ENCODE results near the gene EFNA1.

GRCh38 chr1:155131856-155132255 lies 4.2 kb downstream of the EFNA1 start:
- no peak for TF ChIP-seq RCOR1 (IDR thresholded peaks at IDR 0.05; ENCODE audit: insufficient replicate concordance, low read length)
- no peak for TF ChIP-seq POLR2A (IDR thresholded peaks at IDR 0.05; ENCODE audit: low read depth, low read length)
- TF ChIP-seq MAFK (IDR thresholded peaks at IDR 0.05; ENCODE audit: low read depth, low read length), result no peak
- TF ChIP-seq CTCF (conservative IDR thresholded peaks at IDR 0.05; ENCODE audit: low read depth, low read length), result no peak
- no peak for TF ChIP-seq RAD21 (IDR thresholded peaks at IDR 0.05; ENCODE audit: low read length)
- TF ChIP-seq RFX5 (IDR thresholded peaks at IDR 0.05; ENCODE audit: low read depth, low read length), result no peak
- no peak for TF ChIP-seq USF2 (IDR thresholded peaks at IDR 0.05; ENCODE audit: low read depth, low read length)
- no peak for TF ChIP-seq MAZ (IDR thresholded peaks at IDR 0.05; ENCODE audit: borderline replicate concordance, low read depth, low read length)
